ENCODE data around the gene MOV10L1. TPM values are rescaled to one million over a fixed set of nuclear protein-coding genes. Genes with fewer than 3 reads are reported as not detected.
"Not testable (repeated sequence)": the region's sequence is repeated elsewhere in the genome, so short reads cannot be mapped to it uniquely, and the experiment has no call there.

MOV10L1 gene
- polyA plus RNA-seq, 1 donor from 2014 or later: not detected

DNA sequence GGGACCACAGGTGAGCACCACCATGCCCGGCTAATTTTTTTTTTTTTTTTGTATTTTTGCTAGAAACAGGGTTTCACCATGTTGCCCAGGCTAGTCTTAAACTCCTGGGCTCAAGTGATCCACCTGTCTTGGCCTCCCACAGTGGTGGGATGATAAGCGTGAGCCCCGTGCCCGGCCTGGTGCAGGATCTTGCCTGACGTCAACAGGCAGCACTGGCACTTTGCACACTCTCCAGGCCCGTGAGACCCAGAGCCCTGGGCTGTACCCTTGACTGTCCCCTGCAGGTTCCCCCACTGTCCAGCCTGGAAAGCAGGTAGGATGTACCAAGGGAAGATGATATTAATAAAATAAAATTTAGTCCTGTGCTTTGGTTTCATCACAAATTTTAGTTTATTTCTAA lies 51.7 kb downstream of the MOV10L1 start:
- H3K27ac Mint-ChIP-seq: no peak overlapping the region
- H3K4me1 Mint-ChIP-seq: peaks cover 0 to 4% (median 0%) of the 10 kb centered on the region in 3 donors
- H3K36me3 Mint-ChIP-seq: no peaks in the 10 kb centered on the region
- H3K27me3 Mint-ChIP-seq: peaks cover 6% of the 10 kb centered on the region
- no peaks in the 10 kb centered on the region for H3K9me3 Mint-ChIP-seq
- no peak overlapping the region for H3K4me3 Mint-ChIP-seq

DNA sequence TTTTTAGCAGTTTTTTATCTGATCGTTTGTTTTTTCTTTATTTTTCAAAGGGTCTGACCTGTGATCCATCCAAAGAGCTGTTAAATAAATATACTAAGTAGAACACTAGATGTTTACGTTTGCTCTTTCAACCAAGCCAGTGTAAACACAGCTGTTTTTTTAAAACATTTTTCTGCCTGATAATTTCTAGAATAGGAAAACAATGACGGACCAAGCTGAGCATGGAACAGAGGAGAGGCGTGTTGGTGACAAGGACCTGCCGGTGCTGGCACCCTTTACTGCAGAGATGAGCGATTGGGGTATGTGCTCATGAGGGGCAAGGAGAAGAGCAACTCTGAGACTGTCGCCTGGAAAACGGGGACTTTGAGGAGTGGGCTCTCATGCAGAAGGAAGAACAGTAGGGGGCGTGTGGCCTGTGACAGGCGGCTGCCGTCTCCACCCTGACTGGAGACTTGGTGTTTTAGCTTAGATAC lies 52.1 kb downstream of the MOV10L1 start:
- H3K4me3 Mint-ChIP-seq: no peak overlapping the region
- peaks cover 0 to 4% (median 0%) of the 10 kb centered on the region in 3 donors for H3K4me1 Mint-ChIP-seq
- H3K9me3 Mint-ChIP-seq: no peaks in the 10 kb centered on the region
- no peaks in the 10 kb centered on the region for H3K36me3 Mint-ChIP-seq
- no peak overlapping the region for H3K27ac Mint-ChIP-seq
- H3K27me3 Mint-ChIP-seq: peaks cover 6% of the 10 kb centered on the region

DNA sequence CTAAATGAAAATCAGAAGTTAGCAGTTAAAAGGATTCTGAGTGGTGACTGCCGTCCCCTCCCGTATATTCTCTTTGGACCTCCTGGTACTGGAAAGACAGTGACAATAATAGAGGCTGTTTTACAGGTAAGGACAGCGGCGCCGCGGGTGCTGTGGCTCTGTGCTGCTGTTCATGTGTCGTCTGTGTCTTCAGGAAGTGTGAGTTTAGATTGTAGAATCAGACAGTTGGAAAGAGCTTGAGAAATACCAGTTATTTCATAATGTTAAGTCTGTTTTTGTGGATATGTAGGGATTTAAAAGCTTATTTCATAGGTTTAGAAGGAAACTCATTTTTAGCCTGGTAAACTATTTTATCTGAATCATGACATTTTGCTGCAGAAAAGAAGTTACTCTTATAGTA lies 53.3 kb downstream of the MOV10L1 start:
- no peaks in the 10 kb centered on the region for H3K9me3 Mint-ChIP-seq
- H3K4me1 Mint-ChIP-seq: peaks cover 0 to 4% (median 0%) of the 10 kb centered on the region in 3 donors
- H3K4me3 Mint-ChIP-seq: no peak overlapping the region

DNA sequence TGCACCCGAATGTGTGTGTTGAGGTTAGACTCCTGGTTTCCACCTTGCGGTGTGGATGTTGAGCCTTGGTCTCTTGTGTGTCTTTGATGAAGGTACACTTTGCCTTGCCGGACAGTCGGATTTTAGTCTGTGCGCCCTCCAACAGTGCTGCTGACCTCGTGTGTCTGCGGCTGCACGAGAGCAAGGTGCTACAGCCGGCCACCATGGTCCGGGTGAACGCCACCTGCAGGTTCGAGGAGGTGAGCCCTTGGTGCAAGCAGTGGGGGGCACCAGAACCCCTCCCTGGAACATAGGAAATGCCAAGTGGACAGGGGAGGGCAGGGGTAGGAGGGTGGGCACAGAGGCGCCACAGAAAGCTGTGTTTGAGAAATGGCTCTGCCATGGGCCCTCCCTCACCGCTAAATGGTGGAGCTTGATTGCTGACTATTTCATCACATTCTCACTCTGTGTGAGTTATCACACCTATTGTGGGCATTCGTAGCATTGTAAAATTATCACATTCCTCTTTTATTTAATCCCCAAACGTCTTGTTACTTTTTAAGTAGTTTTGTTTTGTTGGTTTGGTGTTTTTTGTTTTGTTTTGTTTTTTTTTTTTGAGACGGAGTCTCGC lies 54.3 kb downstream of the MOV10L1 start:
- H3K27ac Mint-ChIP-seq: no peak overlapping the region
- no peaks in the 10 kb centered on the region for H3K36me3 Mint-ChIP-seq
- peaks cover 0 to 4% (median 0%) of the 10 kb centered on the region in 3 donors for H3K4me1 Mint-ChIP-seq
- no peaks in the 10 kb centered on the region for H3K9me3 Mint-ChIP-seq
- peak overlapping the region in 1 of 4 donors; percentile 47 for H3K4me3 Mint-ChIP-seq
- peaks cover 2% of the 10 kb centered on the region for H3K27me3 Mint-ChIP-seq

More for the DNA sequence above, 53.3 kb downstream of the MOV10L1 start:
- Mint-ChIP-seq H3K36me3 (no peaks in the 10 kb centered on the region), H3K27me3 (peaks cover 2% of the 10 kb centered on the region), H3K27ac (no peak overlapping the region)

DNA sequence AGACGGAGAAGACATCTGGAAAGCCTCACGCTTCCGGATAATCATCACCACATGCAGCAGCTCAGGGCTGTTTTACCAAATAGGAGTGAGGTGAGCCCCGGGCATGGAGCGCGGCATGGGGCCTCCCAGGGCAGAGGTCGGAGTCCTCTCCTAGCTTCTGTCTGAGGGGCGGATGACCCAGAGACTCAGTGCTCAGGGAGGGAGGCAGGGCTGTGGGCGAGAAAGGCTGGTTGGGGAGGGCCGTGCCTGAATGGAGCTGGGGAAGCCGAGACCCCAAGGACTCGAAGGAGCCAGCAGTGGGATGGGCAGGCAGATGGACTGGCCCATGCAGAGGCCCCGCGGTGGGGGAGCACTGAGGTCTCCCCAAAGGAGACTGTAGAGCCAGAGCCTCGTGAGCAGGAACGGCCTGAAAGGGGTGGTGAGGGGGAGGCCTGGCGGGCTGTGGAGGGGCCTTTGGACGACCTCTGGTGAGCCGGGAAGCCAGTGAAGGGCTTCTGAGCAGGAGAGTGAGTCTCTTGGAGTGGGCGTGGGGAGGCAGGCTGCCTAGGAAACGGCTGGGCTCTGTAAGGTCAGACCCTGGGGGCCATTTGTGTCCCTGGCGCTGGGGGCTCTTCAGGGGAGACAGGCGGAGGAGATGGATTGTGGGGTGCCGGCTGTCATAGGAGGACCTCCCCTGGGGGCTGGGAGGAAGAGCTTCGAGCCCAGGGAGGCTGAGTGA lies 56.1 kb downstream of the MOV10L1 start:
- Mint-ChIP-seq H3K36me3 (no peaks in the 10 kb centered on the region), H3K27me3 (peaks cover 7% of the 10 kb centered on the region), H3K27ac (no peak overlapping the region), H3K4me1 (peaks cover 0 to 5% (median 0%) of the 10 kb centered on the region in 3 donors), H3K4me3 (peak overlapping the region in 1 of 4 donors; percentile 51), H3K9me3 (no peaks in the 10 kb centered on the region)

DNA sequence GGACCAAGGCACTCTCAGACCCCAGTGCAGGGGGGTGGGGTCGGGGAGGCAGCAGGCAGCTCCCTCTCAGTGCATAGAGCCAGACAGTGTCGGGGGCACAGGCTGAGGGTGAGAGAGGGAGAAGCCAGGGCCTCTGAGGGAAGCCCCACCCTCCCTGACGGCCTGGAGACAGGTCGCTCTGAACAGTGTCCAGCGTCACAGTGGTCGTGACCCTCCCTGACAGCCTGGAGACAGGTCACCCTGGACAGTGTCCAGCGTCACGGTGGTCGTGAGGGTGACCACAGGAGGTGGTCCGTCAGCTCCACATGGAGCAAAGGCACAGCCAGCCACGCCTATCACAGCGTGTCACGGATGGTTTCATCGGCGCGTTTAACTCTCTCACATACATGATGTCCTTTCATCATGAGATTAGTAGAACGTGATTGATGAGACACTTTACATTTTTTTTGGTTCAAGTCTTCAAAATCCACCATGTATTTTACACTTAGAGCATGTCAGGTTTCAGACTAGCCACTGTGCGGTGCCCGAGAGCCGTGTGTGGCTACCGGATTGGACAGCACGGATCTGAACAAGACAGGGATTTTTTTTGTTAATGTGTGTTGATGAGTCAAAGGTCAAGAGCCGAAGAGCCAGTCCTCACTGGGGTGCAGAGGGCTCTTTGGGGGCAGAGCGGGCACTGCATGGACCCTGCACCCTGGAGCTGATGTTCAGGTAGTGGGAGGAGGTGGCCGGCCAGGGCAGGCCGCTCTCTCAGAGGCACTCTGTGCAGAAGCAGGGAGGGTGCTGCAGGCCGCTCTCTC lies 56.8 kb downstream of the MOV10L1 start:
- Mint-ChIP-seq H3K27me3 (peaks cover 7% of the 10 kb centered on the region), H3K4me3 (no peak overlapping the region), H3K27ac (peak overlapping the region in 1 of 3 donors; percentile 10), H3K4me1 (peaks cover 0 to 5% (median 0%) of the 10 kb centered on the region in 3 donors), H3K36me3 (no peaks in the 10 kb centered on the region), H3K9me3 (no peaks in the 10 kb centered on the region)

DNA sequence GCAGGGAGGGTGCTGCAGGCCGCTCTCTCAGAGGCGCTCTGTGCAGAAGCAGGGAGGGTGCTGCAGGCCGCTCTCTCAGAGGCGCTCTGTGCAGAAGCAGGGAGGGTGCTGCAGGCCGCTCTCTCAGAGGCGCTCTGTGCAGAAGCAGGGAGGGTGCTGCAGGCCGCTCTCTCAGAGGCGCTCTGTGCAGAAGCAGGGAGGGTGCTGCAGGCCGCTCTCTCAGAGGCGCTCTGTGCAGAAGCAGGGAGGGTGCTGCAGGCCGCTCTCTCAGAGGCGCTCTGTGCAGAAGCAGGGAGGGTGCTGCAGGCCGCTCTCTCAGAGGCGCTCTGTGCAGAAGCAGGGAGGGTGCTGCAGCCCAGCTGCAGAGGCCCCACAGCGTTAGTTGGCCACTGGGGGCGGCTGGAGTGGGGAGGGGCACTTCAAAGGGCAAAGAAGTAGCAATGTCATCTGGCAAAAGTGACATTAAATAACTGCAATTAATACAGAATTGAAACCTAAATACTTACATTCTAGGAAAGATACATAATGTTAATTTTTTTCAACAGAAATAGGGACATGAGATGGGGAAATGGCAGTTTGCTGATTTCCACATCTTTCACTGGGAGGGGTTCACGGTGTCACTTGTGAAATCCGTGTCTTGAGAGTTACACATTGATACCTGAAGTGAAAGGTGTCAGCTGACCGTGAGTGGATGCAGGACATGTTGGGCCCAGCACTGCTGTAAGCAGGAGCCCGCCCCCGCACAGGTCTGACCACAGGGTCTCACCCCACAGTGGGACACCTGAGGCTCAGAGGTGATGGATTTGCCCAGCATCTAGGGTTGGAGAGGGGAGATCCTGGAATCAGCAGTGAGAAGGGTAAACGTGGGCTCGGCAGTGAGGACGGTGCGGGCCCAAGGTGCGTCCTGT lies 57.7 kb downstream of the MOV10L1 start:
- H3K4me1 Mint-ChIP-seq, H3K4me3 Mint-ChIP-seq, H3K9me3 Mint-ChIP-seq, H3K27me3 Mint-ChIP-seq, H3K36me3 Mint-ChIP-seq, H3K27ac Mint-ChIP-seq: not testable (repeated sequence)

DNA sequence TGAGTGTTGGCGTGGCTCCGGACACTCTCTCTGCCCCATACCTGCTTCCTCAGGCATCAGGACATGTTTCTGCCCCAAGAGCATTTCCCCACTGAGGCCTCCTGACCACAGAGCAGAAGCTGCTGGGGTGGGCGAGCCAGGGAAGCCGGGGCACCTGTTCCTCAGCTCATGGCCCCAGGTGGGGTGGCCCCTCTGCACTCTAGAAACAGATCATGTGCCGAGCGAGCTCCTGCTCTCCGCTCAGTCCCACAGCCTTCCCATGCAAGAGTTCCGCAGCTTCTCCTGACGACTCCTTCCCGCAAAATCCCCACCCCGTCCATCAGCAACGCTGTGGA lies 58.3 kb downstream of the MOV10L1 start:
- peaks cover 7% of the 10 kb centered on the region for H3K27me3 Mint-ChIP-seq
- no peaks in the 10 kb centered on the region for H3K36me3 Mint-ChIP-seq
- H3K4me3 Mint-ChIP-seq: no peak overlapping the region
- no peak overlapping the region for H3K27ac Mint-ChIP-seq
- H3K4me1 Mint-ChIP-seq: peaks cover 0 to 5% (median 0%) of the 10 kb centered on the region in 3 donors
- H3K9me3 Mint-ChIP-seq: no peaks in the 10 kb centered on the region

DNA sequence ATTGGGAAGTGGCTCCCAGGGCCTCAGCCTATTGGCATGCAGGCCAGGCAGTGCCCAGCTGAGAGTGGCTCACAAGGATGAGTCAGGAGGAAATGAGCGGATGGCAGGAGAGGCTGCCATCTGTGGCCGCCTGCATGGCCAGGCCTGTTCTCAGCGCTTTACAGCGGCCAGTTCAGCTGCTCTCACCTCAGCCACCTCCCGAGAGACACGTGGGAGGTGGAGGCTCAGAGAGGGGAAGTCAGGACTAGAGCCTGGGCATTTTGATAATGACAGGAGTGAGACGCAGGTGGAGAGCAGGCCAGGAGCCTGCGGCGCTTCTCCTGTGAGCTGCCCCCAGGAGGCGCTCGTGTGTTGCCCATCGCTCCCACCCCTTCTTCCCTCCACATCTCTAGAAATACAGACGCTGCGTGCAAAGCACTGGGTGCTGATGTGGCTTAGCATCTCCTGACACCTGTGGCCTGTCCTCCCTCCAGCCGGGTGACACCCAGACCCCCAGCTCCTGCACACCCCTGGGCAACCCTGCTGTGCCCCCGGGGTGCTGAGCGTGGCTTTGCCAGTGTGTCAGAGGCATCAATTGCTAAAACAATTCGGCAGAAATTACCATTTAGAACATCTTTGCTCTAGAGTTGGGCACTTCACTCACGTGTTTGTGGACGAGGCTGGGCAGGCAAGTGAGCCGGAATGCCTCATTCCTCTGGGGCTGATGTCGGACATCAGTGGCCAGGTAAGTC lies 59.4 kb downstream of the MOV10L1 start:
- H3K9me3 Mint-ChIP-seq: no peaks in the 10 kb centered on the region
- H3K4me3 Mint-ChIP-seq: no peak overlapping the region
- no peaks in the 10 kb centered on the region for H3K36me3 Mint-ChIP-seq
- H3K27ac Mint-ChIP-seq: peak overlapping the region in 1 of 3 donors; percentile 16
- H3K27me3 Mint-ChIP-seq: peaks cover 7% of the 10 kb centered on the region
- peaks cover 0 to 5% (median 0%) of the 10 kb centered on the region in 3 donors for H3K4me1 Mint-ChIP-seq

DNA sequence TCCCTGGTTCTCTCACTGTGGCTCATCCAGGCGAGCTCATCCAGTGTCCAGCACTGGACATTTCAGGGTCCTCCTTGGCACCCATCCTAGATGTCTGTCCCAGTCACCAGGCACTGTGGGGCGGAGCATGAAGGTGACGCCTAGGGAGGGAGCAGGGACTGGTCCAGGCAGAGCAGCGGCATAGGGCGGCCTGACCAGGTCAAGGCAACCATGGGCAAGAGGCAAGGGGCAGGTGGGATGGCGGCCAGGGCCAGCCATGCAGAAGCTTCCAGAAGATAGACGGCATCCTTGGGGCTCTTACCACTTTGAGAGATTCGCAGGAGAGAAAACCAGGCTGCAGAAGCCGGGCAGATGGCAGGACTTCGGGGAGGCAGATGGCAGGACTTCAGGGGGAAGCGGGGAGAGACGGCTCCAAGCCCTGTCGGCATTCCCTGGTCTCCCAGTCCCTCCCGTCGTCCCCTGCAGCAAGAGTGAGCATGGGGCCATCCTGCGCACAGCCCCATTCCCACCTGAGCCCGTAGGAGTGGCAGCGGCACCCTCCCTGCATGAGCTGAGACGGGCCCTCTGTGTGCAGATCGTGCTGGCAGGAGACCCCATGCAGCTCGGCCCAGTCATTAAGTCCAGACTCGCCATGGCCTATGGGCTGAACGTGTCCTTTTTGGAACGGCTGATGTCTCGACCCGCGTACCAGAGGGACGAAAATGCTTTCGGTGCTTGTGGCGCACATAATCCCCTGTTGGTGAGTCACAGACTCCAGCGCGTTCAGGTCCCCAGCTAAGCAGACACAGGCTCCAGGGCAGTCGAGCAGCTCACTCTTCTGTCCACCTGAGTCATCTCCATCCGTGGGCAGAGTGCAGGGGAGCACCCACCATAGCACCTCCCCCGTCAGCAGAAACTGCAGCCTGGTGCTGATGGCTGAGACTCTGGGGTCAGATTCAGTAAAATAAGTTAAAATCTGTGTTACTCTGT lies 60.6 kb downstream of the MOV10L1 start:
- Mint-ChIP-seq H3K9me3 (no peaks in the 10 kb centered on the region), H3K4me1 (peaks cover 0 to 5% (median 0%) of the 10 kb centered on the region in 3 donors), H3K27ac (no peak overlapping the region), H3K27me3 (peaks cover 7% of the 10 kb centered on the region), H3K36me3 (no peaks in the 10 kb centered on the region), H3K4me3 (no peak overlapping the region)

DNA sequence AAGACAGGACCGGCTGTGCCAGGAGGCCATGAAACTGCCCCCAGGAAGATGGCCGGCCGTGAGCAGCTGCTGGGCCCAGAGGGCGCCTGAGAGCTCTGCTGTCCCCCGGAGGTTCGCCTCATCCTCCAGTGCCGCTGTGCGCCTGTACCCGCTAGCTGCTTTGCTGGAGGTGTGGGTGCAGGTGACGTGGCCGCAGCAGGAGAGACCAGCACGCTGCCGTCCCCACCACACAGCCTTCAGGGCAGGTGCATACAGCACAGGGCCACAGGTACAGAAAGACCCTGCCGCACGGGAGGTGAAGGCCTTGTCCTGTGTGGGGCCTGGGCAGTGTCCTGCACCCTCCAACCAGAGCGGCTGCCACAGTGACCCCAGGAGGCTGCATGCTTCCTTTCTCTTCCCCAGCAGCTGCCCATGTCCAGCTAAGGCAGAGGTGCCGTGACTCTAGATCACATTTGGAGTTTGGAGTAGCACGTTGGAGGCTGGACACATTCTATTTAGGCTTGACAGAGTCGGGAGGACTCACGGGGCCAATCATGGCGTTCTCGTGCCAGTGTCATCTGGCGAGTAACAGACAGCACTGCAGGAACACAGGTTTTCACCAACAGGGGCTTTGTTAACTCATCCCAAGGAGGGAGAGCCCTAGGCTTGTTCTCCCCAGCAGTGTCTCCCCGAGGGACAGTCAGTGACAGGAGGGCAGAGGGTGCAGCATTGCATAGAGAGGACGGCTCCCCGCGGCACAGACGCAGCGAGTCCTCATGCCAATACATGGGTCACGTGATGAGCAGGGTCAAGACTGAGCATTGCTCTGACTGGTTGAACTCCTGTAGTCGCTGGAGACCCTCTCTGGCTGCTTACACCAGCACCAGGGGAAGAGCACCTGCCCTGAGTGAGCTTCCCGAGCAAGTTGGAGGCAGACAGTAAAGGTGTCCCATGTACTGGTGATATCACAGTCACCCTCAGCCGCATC lies 62.0 kb downstream of the MOV10L1 start:
- Mint-ChIP-seq H3K9me3 (no peaks in the 10 kb centered on the region), H3K4me1 (peaks cover 0 to 5% (median 0%) of the 10 kb centered on the region in 3 donors), H3K27me3 (peaks cover 5% of the 10 kb centered on the region), H3K36me3 (no peaks in the 10 kb centered on the region), H3K4me3 (no peak overlapping the region), H3K27ac (no peak overlapping the region)

DNA sequence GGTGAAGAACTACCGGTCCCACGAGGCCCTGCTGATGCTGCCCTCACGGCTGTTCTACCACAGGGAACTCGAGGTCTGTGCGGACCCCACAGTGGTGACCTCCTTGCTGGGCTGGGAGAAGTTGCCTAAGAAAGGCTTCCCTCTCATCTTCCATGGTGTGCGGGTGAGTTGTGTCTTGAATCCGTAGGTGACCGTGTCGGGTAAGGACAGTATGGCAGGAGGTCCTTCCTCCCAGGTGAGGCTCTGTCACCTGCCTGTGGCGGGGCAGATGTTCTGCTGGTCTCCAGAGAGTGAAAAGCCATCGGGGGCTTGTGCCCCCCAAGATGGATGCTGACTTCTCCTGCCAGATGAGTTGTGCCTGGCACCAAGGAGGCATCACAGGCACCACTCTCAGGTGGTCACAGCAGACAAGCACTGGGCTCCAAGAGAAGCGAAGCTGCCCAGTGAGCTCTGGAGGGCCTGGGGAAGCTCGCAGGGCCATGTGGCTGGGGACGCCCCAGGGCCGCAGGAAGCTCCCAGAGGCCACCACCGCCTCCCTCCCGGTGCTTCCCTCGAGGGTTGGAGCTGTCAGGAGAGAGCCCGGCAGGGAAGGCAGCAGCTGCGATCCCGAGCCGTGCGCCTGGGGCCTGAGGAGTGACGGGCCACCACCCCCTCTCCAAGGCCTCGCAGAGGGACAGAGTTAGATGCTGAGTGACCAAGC lies 63.4 kb downstream of the MOV10L1 start:
- H3K9me3 Mint-ChIP-seq: no peaks in the 10 kb centered on the region
- H3K27ac Mint-ChIP-seq: no peak overlapping the region
- H3K4me1 Mint-ChIP-seq: peaks cover 0 to 5% (median 0%) of the 10 kb centered on the region in 3 donors
- peaks cover 5% of the 10 kb centered on the region for H3K27me3 Mint-ChIP-seq
- H3K4me3 Mint-ChIP-seq: no peak overlapping the region
- no peaks in the 10 kb centered on the region for H3K36me3 Mint-ChIP-seq

Measured in IgD-negative memory B cell (primary cell).